ENCODE results near the gene SCN9A.

SCN9A gene

DNA sequence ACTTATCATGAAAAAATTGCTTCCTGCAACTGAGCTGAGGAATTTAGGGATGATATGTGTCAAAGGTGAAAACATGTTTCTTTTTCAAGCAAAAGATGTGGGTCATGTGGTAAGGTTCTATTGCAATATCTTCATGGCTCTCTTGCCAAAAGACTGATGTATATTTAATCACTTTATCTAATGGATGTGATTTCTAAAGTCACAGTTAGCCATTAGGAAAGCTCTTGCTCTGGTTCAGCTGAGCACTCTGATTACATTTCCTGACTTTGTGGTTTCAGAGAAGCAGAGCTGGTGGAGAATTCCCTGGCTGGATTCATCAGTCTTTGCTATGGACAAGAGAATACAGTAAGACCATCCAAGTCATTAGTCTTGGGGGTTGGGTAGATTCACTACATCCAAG is 24.4 kb downstream of the SCN9A start:
- peaks cover 2% of the 10 kb centered on the region for H3K9me3 ChIP-seq (ENCODE audit: severe bottlenecking)
- no peaks in the 10 kb centered on the region for H3K27me3 ChIP-seq (ENCODE audit: insufficient read depth, poor library complexity, severe bottlenecking)
- no peak overlapping the region for H3K27ac ChIP-seq (ENCODE audit: poor library complexity, severe bottlenecking)
- TF ChIP-seq, protein P1, sequence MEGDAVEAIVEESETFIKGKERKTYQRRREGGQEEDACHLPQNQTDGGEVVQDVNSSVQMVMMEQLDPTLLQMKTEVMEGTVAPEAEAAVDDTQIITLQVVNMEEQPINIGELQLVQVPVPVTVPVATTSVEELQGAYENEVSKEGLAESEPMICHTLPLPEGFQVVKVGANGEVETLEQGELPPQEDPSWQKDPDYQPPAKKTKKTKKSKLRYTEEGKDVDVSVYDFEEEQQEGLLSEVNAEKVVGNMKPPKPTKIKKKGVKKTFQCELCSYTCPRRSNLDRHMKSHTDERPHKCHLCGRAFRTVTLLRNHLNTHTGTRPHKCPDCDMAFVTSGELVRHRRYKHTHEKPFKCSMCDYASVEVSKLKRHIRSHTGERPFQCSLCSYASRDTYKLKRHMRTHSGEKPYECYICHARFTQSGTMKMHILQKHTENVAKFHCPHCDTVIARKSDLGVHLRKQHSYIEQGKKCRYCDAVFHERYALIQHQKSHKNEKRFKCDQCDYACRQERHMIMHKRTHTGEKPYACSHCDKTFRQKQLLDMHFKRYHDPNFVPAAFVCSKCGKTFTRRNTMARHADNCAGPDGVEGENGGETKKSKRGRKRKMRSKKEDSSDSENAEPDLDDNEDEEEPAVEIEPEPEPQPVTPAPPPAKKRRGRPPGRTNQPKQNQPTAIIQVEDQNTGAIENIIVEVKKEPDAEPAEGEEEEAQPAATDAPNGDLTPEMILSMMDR (IDR thresholded peaks at IDR 0.05; ENCODE audit: poor library complexity, severe bottlenecking), result no peak
- no peaks in the 10 kb centered on the region for H3K36me3 ChIP-seq (ENCODE audit: low read depth)
- DNase-seq (ENCODE audit: low spot score), result no peak
- no peaks in the 10 kb centered on the region for H3K4me1 ChIP-seq (ENCODE audit: insufficient read depth, poor library complexity, severe bottlenecking)
- no peak overlapping the region for H3K4me3 ChIP-seq (ENCODE audit: severe bottlenecking)
- no peak for ATAC-seq (ENCODE audit: low read depth)

DNA sequence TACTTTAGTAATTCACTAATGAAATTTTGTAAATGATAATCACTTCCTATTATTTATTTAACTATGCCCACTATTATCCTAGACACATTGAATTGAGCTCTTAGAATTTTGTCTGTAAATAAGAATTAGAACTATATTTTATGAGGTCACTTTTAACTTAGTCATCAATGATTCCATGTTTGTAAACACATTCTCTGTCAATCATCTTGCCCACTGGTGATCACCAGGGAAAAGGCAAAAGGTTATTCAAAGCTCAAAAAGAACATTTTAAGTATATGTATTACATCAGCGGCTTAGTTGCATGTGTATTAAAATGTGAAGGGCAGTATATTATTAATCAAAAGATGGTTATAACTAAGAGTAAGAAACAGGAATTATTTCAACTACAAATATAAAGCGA is 25.2 kb downstream of the SCN9A start:
- Histone ChIP-seq H3K27ac (ENCODE audit: poor library complexity, severe bottlenecking) (no peak overlapping the region), H3K4me1 (ENCODE audit: insufficient read depth, poor library complexity, severe bottlenecking) (no peaks in the 10 kb centered on the region), H3K4me3 (ENCODE audit: severe bottlenecking) (no peak overlapping the region), H3K27me3 (ENCODE audit: insufficient read depth, poor library complexity, severe bottlenecking) (no peaks in the 10 kb centered on the region), H3K36me3 (ENCODE audit: low read depth) (no peaks in the 10 kb centered on the region), H3K9me3 (ENCODE audit: severe bottlenecking) (peaks cover 2% of the 10 kb centered on the region)
- TF ChIP-seq, protein P1 (IDR thresholded peaks at IDR 0.05; ENCODE audit: poor library complexity, severe bottlenecking), result no peak
- ATAC-seq (ENCODE audit: low read depth) (no peak), DNase-seq (ENCODE audit: low spot score) (no peak)

DNA sequence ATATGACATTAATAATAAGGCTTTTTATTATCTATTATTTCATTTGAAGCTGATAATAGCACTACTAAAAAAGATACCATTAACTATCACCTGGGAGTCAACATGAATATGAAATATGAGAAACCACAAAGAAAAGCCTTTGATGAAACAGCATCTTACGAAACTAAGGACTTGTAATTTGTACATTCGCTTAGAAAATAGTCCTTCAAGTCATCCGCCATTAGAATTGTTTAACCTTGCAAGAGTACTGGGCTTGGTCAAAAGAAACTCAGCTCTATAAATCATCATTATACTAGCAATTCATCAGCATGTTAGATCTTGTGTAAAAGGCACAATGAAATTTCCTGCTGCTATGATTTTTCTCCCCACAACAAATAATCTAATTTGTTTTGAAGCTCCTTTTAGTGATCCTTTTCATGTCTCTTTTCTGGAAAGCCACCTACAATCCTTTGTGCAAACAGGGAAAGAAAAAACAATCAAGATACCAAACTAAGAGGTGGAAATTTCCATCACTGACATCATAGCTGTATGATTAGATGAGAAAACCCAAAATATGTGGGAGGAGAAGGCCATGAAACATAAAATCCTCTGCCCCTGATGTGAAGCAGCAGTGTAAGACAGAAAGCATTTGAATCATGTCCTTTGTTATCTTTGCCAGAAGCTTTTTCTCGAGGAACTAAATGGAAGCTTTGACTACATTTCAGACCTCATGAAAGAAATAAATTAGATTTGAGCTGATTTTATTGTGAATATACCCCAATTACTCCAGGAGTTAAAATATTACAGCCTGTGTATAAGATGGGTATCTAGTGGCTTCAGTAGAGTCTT is 31.2 kb downstream of the SCN9A start:
- H3K4me3 ChIP-seq (ENCODE audit: severe bottlenecking), result no peak overlapping the region
- no peak for DNase-seq (ENCODE audit: low spot score)
- no peak overlapping the region for H3K27ac ChIP-seq (ENCODE audit: poor library complexity, severe bottlenecking)

DNA sequence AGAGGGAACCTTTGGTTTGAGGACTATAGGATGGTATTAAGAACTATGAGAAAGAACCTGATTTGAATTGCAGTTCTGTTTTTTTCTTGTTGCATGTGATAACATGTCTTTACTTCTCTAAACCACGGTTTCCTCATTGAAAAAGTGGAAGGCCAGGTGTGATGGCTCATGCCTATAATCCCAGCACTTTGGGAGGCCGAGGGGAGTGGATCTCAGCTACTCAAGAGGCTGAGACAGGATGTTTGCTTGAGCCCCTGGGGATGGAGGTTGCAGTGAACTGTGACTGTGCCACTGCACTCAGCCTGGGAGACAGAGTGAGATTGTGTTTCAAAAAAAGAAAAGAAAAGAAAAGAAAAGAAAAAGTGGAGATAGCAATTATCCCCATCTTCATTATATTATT is 32.3 kb downstream of the SCN9A start:
- H3K4me3 ChIP-seq (ENCODE audit: severe bottlenecking), result no peak overlapping the region
- H3K27me3 ChIP-seq (ENCODE audit: insufficient read depth, poor library complexity, severe bottlenecking), result no peaks in the 10 kb centered on the region
- DNase-seq (ENCODE audit: low spot score) (no peak), ATAC-seq (ENCODE audit: low read depth) (peak; percentile 73)
- TF ChIP-seq, protein P1 (IDR thresholded peaks at IDR 0.05; ENCODE audit: poor library complexity, severe bottlenecking), result no peak
- no peaks in the 10 kb centered on the region for H3K9me3 ChIP-seq (ENCODE audit: severe bottlenecking)
- no peak overlapping the region for H3K27ac ChIP-seq (ENCODE audit: poor library complexity, severe bottlenecking)
- peaks cover 19% of the 10 kb centered on the region for H3K4me1 ChIP-seq (ENCODE audit: insufficient read depth, poor library complexity, severe bottlenecking)
- no peaks in the 10 kb centered on the region for H3K36me3 ChIP-seq (ENCODE audit: low read depth)

More for the DNA sequence above, 31.2 kb downstream of the SCN9A start:
- TF ChIP-seq, protein P1 (IDR thresholded peaks at IDR 0.05; ENCODE audit: poor library complexity, severe bottlenecking), result no peak
- no peaks in the 10 kb centered on the region for H3K27me3 ChIP-seq (ENCODE audit: insufficient read depth, poor library complexity, severe bottlenecking)
- H3K9me3 ChIP-seq (ENCODE audit: severe bottlenecking), result no peaks in the 10 kb centered on the region
- peaks cover 19% of the 10 kb centered on the region for H3K4me1 ChIP-seq (ENCODE audit: insufficient read depth, poor library complexity, severe bottlenecking)
- H3K36me3 ChIP-seq (ENCODE audit: low read depth), result no peaks in the 10 kb centered on the region
- no peak for ATAC-seq (ENCODE audit: low read depth)

DNA sequence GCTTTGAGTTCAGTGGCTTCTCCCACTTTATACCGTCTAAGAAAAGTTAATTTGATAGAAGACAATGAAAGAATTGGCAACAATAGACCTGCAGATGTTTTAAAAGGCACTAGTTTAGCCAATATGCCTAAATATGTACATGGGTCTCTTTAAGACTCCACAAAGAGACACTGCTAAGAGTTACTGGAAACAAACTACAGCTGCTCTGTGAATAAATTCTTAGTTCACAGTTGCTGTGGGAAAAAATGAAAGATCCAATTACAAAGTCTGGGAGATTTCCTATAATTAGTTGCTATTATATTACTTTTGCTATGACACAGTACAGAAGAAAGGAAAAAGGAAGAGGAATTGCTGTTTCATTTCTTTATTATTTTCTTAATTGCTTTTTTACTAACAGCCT is 34.3 kb downstream of the SCN9A start:
- Histone ChIP-seq H3K4me3 (ENCODE audit: severe bottlenecking) (no peak overlapping the region), H3K36me3 (ENCODE audit: low read depth) (no peaks in the 10 kb centered on the region), H3K9me3 (ENCODE audit: severe bottlenecking) (no peaks in the 10 kb centered on the region), H3K27me3 (ENCODE audit: insufficient read depth, poor library complexity, severe bottlenecking) (no peaks in the 10 kb centered on the region), H3K4me1 (ENCODE audit: insufficient read depth, poor library complexity, severe bottlenecking) (peaks cover 19% of the 10 kb centered on the region), H3K27ac (ENCODE audit: poor library complexity, severe bottlenecking) (no peak overlapping the region)
- TF ChIP-seq, protein P1 (IDR thresholded peaks at IDR 0.05; ENCODE audit: poor library complexity, severe bottlenecking), result no peak
- no peak for DNase-seq (ENCODE audit: low spot score)
- no peak for ATAC-seq (ENCODE audit: low read depth)

Measured in RWPE2 (cell line).